B cell (primary cell): ENCODE measurements around the gene CR1.

Experiments
- CTCF ChIP-seq: fragments of 200-600 bp; IDR thresholded peaks from one replicate; pipeline ENCODE4 v1.8.0; 2022; ENCODE audit warnings: antibody characterized with exemption, mild to moderate bottlenecking
- EZH2 ChIP-seq: IDR thresholded peaks from 2 replicates; pipeline ENCODE4 v1.6.1; 2012; ENCODE audit warnings: borderline replicate concordance, low read depth, mild to moderate bottlenecking, moderate library complexity, low read length; ENCODE audit not compliant: insufficient read depth, poor library complexity, severe bottlenecking

GRCh38 chr1:207470927-207471326 is 25.0 kb upstream of the CR1 start:
- TF ChIP-seq CTCF, result no peak
- no peak for TF ChIP-seq EZH2
